ENCODE measurements around the gene RUSF1.
A peak's percentile ranks its signal among the peaks of the same experiment; 100 is the strongest.

The RUSF1 gene

DNA sequence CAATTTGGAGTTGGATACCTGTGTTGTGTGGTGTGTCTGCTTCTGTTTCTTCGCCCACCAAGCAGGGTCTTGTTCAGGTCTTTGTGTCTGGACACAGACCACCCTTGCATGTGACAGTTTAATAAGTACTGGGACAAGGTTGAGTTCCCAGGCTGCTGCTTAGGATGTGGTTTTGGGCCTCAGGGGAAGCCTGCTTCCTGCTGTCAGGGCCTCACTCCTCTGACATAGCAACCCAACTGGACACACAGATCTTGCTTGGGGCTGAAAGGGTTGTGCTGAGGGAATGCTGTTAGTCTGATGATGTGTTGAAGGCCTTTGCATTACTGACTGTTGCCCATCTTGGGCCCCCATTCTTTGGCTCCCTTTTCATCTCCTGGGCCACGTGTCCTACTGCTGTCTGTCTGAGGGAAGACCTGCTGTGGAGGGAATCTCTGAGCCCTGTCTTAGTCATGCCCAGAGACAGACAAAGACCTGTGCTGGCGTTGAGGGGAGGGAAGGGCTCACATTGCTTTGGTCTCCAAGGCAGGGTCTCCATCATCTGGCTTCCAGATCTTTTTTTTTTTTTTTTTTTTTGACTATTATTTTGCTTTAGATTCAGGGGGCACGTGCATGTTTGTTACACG is 40.9 kb downstream of the RUSF1 start:
- DNase-seq: no peak

- DNase-seq: no peak
Observed at GRCh38 chr16:31466381-31466841, 41.8 kb downstream of the RUSF1 start.

GRCh38 chr16:31465788-31466370 is 42.3 kb downstream of the RUSF1 start:
- no peak for DNase-seq

GRCh38 chr16:31464781-31465260 is 43.4 kb downstream of the RUSF1 start:
- no peak for DNase-seq

- no peak for DNase-seq
Observed at GRCh38 chr16:31464348-31464769, 43.8 kb downstream of the RUSF1 start.

GRCh38 chr16:31461921-31462804 is 46.0 kb downstream of the RUSF1 start:
- no peak for DNase-seq

GRCh38 chr16:31461201-31461920 is 46.8 kb downstream of the RUSF1 start:
- no peak for DNase-seq

GRCh38 chr16:31460582-31461002 is 47.6 kb downstream of the RUSF1 start:
- DNase-seq: peak in 1 of 2 donors; percentile 21

GRCh38 chr16:31459687-31460581 is 48.3 kb downstream of the RUSF1 start:
- peak; percentile 98 to 99 for DNase-seq

GRCh38 chr16:31458844-31459686 is 49.1 kb downstream of the RUSF1 start, which contains the start of gene ARMC5:
Gene ARMC5, plus strand, starts transcription at chr16:31459501. Its CDS starts 24 bp downstream, at chr16:31459525.
- DNase-seq: peak; percentile 96 to 99

DNA sequence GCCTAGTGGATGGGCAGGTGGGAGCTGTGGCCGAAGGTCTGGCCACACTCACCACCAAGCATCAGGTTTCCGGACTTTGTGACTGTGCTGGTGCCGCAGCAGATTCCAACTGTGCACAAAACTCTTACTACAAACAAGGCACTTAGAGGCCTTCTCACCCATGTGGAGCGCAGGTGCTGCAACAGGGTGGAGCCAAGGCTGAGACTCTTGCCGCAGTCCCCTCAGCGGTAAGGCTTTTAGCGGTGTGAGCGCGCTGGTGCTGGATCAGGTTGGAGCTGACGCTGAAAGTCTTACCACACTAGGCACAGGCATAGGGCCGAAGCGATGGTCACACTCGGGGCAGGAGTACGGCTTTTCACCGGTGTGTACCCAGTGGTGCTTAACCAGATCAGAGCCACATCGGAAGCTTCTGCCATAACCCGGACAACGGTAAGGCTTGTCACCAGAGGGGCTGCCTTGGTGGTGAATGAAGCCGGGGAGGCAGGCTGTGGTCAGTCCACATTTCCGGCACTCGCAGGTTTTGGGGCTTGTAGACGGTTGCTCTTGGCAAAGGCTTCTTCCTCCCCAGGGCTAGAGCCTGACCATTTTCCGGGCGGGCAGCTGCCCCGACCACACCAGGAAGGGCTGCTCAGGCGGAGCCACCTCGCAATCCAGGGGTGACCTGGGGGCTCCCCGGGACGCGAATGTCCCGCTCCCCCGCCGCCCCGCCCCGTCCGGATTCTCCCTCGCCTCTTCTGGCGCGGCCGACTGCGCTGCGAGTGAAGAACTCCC is 49.9 kb downstream of the RUSF1 start:
- peak in 1 of 2 donors; percentile 1 for DNase-seq

DNA sequence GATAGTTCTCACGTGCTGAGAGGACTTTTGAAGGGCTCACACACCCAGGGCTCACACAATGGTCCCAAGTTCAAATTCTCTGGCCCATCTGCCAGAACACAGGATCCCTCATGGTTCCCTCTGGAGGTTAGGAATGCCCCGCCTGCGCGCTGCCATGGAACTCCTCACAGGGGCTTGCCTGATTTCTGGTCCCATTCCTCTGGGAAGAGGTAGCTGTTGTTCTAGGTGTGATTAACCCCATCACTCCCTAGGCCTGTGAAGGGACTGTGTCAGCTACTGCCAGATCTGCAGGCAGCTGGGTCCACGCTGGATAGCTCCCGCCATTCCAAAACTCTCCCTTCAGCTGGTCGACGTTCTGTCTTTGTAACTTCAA is 51.2 kb downstream of the RUSF1 start:
- no peak for DNase-seq

DNA sequence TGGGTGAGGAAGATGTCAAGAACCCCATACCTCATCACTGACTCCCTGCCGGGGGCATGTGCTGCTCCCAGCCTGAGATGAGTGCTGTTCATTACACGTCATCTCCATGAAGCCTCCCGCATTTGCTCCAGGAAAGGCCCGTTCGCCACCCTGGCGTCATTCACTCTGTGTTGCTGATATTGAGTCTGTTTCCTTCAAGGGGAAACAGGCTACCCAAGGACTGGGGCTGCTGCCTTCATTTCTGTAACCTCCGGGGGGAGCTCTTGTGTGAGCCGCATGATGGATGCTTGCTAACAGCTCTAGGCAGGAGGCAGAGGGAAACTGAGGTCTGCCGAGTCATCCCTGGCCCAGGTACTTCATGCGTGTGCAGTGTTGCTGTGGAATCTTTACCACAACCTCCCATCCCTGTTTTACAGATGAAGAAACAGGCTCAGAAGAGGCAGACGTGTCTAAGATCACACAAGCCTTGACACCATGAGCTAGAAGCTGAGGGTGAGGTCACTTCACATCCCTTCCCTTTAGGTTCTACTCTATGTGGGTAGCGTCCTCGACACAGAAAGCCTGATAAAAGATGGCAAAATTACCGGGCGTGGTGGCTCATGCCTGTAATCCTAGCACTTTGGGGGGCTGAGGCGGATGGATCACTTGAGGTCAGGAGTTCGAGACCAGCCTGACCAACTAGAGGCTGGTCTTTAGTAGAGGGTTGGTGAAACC is 52.4 kb downstream of the RUSF1 start:
- DNase-seq: no peak

DNA sequence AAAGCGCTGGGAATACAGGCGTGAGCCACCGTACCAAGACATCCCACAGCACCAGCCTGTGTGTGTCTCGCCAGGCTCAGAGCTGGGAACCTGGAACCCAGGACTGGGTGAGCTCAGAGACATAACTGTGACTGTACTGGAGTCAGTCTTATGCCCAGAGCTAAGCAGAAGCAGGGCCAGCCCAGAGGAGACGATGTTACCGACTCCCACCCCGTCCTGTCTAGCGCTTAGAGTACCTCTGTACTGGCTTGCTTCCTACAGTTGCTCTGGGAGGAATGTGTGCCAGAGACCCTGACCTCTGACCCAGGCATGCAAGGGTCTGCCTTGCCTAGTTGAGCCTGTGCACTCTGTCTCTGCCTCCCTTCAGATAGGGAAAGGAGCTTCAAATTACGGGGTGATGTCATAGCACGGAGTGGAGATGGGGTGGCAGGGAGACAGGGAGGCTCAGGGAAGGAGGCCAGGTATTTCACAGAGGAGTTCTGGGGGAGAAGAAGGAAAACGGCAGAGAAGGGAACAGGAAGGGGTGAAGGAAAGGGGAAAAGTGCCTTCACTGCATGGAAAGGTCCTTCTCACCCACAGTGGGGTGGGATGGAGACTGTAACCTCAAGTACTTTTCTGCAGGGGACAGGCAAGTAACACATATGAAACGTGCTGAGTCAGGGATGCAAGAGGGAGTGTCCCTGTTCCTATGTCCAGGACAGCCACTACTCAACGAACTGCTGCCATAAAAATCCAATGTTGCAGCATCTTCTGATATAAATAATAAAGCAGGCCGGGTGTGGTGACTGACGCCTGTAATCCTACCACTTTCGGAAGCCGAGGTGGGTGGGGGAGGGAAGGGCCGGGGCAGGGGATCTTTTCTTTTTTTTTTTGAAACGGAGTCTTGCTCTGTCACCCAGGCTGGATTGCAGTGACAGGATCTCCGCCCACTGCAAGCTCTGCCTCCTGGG is 54.7 kb downstream of the RUSF1 start:
- DNase-seq: no peak

DNA sequence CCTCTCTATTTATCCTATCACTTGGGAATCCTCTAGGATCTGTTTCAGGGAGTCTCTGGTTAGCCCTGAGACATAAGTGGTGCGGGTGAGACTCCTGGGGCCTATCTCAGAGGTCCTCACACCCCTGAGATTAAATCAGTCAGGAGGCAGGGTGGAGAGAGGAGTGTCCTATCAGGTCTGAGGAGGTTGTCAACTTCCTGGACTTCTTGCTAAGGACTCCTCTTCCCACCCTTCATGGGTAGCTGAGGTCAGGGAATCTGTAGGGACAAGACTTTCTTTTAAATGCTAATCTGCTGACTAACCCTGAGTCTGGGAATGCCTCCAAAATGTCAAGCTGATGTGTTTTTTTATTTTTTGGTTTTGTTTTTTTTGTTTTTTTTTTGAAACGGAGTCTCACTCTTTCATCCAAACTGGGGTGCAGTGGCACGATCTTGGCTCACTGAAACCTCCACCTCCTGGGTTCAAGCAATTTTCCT is 55.5 kb downstream of the RUSF1 start:
- no peak for DNase-seq

- DNase-seq: peak in 1 of 2 donors; percentile 43
Observed at GRCh38 chr16:31451681-31452351, 56.4 kb downstream of the RUSF1 start.

DNA sequence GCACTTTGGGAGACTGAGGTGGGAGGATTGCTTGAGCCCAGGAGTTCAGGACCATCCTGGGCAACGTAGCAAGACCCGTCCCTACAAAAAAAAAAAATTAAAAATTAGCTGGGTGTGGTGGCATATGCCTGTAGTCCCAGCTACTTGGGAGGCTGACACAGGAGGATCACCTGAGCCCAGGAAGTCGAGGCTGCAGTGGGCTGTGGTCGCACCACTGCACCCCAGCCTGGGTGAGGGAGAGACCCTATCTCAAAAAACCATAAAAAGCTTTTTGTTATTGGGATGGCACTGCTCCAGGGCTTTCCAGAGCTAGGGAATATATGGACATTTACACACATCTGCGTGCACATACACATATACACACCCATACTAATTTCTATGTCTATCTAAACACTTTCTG is 57.0 kb downstream of the RUSF1 start:
- no peak for DNase-seq
